CD4-positive, alpha-beta T cell treated with Interleukin-6 for 4 hours (primary cell): Measurements from ENCODE around the gene CHD1L.
A peak's percentile ranks its signal among the peaks of the same experiment; 100 is the strongest.
"Not testable (repeated sequence)": the region's sequence is repeated elsewhere in the genome, so short reads cannot be mapped to it uniquely, and the experiment has no call there.

Source experiments
- DNase-seq: peaks from one replicate; pipeline ENCODE4 v3.0.0-alpha.2; 2020; ENCODE audit warnings: mixed read lengths

CHD1L gene

DNA sequence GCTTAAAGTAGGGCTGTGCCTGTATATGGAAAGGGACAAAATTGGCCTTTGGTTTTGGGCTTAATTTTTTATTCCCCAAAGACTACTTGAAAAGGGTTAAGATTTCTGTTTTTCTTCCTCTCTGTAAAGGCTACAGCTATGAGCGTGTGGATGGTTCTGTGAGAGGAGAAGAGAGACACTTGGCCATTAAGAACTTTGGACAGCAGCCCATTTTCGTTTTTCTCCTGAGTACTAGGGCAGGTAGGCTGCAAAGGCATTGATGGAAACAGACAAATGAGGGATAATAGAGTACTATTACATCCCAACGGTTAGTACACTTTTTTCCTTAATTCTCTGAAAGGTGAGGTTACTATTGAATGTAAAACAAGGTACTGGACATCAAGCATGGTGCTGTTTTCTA lies 29.6 kb downstream of the CHD1L start:
- no peak for DNase-seq

DNA sequence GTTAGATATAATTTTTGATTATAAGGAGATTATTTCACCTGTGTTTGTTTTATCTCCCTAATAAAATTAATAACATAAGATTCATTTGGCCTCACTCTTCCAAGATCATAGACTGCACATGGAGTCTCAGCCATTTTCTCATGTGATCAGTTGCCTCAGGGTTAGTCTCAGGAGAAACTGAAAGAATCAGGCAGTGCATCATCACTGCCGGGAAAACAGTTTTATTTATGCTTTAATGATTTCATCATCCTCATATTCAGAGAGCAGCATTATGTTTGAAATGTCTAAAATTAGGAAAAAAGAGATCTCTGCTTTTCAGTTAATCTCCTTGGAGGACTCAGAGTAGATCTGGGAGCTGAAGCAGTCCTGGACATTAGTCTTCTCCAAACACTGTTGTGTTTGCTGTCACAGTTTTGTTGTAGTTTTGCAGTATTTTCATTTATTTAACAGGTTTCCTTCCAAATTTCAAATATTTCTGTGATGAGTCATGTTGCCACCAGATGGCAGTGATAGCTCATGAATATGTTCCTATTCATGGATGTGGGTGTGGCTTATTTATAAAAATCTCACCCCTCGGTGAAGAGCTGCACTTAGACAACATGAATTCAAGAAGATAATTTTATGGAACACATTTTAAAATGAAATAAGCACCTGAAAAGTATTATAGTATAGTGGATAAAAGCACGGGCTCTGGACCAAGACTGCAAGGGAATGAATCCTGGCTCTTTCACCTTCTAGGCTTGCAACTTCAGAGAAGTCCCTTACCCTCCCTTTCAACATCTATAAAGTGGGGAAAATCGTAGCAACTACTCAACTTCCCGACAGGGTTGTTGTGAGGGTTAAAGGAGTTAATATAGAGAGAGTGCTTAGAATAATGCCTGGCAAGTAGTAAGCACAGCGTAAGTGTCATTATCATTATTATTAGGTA lies 31.2 kb downstream of the CHD1L start:
- peak; percentile 10 for DNase-seq

DNA sequence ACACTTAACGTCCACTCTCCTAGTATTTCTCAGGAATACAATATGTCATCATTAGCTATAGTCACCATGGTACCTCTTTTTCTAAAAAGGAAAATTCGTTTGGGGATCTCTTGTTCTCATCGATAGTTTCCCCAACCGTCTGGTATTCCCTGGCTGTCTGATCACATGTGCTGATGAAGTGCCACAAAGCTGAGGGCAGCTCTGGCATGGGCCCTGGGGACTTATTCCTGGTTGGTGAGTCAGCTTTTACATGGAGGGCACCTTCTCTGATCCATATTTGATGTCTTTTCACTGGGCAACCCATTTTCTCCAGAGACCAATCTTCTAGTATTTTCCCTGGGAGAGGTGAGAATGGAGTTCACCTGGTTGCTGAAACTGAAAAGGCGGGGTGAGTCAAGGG lies 39.5 kb downstream of the CHD1L start:
- DNase-seq, result no peak

DNA sequence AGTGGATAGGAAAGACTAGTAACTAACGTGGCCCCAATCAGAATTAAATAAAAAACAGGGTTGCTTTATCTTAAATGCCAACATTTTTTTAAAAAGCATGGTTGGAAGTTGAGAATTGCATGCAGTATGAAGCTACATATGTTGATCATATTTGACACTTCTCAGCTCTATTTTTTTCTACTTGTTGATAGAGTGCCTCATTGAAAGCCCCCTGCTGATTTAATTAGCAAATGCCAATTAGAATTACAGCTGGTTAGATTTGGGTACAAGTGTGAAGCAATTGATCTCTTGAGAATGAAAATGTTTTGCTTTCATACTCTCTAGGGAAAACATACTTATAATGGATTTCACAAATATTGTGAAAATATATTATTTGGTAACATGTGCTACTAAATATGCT lies 40.5 kb downstream of the CHD1L start:
- no peak for DNase-seq

DNA sequence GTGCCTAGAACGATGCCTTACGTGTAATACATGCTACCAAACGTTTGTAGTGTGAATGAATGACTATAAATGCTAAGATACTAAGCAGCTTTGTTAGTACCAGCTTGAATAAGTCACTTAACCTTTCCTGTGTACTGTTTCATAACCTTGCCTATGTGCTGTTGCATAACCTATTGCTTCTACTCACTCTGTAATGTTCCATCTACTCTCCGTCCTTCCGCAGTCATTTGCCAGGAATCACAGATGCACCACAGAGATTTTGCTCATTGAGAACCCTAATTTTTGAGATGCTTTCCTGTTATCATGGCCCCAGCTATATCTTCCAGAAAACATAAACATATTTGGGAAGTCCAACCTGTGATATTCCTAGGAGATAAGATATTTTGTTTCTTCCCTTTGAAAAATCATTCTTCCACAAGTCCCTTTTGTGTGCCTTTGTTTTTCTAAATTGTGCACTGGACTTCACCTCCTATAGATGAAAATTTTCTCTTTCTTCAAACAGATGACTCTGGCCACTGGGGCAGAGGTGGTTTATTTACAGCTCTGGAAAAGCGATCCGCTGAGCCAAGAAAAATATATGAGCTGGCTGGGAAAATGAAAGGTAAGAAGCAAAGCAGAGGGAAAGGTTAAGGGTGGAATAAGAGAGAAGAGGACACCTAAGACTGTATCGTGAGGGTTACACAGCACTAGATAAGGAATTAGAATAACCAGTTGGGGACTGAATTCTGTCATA lies 44.8 kb downstream of the CHD1L start:
- DNase-seq, result no peak

DNA sequence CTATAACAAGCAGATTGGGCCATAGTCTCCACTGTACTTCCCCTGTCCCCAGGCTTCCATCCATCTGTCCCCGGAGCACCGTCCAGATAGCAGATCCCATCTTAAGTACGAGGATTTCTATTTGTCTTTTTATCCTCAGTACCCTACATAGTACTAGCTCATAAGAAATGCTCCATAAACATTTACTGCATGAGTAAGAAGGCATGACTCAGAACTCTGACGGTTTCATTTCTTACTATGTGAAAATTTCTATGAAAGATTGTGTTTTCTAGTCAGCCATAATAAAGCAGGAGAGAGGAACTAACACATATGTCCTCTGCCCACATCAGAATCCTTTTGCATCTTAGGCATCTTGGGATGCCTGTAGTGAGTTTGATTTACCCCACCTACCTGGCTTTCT lies 49.5 kb downstream of the CHD1L start:
- DNase-seq, result no peak

DNA sequence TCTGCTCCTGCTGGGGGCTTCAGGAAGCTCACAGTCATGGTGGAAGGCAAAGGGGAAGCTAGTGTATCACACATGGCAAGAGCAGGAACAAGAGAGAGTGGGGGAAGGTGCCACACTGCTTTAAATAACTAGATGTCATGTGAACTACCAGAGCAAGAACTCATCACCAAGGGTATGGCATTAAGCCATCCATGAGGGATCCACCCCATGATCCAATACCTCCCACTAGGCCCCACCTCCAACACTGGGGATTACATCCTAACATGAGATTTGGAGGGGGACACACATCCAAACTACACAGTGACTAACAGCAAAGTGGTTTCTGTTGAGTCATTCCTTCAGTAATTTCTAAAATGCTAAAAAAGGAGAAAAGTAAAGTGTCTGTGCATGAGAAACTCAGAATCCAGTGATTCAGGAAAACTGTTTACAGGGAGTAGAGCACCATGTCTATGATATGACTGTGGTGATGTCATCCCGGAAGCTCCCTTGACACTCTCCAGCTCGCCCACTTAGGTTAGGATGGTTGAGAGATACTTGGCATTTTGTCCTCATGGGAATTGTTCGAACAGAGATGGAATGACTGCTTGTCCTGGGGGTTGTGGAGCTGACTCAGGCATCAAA lies 50.3 kb downstream of the CHD1L start:
- DNase-seq, result no peak

DNA sequence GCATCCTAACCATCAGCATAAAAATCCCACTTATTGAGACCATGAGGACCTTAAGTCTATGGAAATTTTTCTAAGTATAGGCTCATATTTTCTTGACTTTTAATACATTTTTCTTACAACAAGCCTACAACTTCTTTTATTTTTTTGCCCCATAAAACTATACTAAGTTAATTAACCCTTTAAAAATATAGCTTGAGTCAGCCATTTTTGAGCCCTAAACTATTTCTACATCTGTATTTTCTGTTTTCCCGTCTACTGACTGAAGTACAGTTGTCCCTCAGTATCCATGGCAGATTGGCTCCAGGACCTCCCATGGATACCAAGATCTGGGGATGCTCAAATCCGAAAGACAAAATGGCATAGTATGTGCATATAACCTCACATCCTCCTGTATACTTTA lies 55.0 kb downstream of the CHD1L start:
- no peak for DNase-seq

DNA sequence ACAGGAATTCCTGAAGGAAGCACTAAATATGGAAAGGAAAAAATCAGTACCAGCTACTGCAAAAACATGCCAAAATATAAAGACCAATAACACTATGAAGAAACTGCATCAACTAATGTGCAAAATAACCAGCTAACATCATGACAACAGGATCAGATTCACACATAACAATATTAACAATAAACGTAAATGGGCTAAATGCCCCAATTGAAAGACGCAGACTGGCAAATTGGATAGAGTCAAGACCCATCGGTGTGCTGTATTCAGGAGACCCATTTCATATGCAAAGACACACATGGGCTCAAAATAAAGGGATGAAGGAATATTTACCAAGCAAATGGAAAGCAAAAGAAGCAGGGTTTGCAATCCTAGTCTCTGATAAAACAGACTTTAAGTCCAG lies 63.3 kb downstream of the CHD1L start:
- DNase-seq, result not testable (repeated sequence)

DNA sequence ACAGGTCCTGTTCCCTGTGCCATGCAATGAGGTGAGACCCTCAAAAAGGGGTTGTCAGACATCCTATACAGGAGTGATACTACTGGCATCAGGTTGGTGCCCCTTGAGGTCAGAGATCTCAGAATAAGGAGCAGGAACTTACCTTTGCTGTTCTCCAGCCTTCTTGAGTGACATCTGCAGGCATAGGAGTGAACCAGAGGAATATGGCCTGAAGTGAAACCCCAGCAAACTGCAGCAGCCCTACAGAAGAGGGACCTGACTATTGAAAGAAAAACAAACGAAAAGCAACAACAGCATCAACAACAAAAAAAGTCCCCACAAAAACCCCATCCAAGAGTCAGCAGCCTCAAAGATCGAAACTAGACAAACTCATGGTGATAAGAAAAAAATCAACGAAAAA lies 74.5 kb downstream of the CHD1L start:
- DNase-seq, result no peak

DNA sequence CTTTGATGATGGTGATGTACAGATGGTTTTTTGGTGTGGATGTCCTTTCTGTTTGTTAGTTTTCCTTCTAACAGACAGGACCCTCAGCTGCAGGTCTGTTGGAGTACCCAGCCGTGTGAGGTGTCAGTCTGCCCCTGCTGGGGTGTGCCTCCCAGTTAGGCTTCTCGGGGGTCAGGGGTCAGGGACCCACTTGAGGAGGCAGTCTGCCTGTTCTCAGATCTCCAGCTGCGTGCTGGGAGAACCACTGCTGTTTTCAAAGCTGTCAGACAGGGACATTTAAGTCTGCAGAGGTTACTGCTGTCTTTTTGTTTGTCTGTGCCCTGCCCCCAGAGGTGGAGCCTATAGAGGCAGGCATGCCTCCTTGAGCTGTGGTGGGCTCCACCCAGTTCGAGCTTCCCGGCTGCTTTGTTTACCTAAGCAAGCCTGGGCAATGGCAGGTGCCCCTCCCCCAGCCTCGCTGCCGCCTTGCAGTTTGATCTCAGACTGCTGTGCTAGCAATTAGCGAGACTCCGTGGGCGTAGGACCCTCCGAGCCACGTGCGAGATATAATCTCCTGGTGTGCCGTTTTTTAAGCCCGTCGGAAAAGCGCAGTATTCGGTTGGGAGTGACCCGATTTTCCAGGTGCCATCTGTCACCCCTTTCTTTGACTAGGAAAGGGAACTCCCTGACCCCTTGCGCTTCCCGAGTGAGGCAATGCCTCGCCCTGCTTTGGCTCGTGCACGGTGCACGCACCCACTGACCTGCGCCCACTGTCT lies 84.6 kb downstream of the CHD1L start:
- not testable (repeated sequence) for DNase-seq

DNA sequence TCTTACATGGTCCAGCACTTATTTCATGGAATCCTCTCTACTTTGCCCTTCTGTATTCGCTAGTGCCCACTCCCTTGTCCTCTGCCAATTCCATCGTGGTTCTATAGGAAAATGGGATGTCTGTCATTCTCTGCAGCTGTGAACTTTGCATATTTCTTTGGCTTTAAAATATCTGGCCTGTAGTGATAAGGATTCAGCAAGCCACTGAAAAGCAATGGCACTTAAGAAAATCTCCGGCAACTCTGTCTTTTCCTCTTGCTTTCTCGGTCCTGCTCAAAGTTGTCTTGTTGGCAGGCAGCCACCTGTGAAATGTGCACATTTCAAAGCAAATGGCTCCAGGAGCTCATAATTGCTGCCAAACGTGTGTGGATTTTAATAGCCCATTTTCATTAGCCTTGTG lies 91.8 kb downstream of the CHD1L start:
- no peak for DNase-seq

DNA sequence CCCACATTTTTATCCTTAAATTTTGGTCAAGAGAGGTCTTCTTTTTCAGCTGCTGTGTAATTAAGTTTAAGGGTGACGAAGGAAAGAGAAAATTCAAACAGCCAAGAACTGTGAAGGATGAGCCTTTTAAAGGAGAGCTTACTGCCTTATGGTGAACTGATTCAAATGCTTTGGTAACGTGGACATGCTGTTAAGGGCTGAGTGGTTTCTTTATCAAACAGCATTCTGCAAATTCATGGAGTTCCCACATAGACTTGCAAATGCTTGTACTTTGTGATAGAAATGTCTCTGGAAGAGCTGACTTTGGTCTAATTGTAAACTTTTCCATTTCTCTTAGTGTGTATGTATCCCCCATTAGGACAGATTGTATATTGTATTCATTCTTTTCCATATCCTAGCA lies 93.8 kb downstream of the CHD1L start:
- DNase-seq, result no peak

DNA sequence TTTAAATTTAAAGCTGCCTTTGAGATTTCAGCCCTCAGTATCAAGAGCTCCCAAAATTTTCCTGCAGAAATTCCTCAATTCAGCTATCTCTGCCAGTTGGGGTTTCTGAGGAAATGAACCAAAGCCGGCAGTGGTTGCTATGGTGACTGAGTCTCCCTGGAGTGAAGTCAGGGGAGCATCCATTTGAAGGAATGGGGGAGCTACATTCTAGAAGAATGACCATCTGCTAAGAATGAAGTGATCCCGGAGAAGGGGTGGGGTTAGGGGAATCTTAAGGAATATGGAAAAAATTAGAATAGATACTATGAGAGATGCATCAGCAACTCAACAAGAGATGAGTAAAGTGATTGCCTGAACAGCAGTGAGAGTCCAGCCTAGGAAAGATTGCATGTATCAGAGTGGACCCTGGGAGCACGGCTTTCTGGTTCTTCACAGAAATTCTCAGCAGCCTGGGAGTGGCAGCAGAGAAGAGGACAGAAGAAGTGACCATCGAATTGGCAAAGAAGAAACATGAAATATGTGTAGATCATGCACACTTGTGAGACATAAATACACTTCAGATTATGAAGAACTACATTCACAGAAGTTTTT lies 94.7 kb downstream of the CHD1L start:
- no peak for DNase-seq

DNA sequence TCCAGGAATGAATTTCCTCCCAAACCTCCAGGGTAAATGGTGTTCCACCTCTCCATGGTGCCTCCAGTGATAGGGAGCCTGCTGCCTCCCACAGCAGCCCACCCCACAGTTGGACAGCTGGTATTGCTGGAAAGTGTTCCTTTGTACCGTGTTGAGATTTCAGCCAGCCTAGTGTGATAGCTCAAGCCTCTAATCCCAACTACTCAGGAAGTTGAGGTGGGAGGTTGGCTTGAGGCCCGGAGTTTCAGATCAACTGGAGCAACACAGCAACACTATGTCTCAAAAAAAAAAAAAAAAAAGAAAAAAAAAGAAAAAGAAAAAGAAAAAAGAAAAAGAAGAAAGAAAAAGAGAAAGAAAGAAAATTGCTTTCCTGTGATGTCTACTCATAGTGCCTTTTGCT lies 96.1 kb downstream of the CHD1L start:
- no peak for DNase-seq

DNA sequence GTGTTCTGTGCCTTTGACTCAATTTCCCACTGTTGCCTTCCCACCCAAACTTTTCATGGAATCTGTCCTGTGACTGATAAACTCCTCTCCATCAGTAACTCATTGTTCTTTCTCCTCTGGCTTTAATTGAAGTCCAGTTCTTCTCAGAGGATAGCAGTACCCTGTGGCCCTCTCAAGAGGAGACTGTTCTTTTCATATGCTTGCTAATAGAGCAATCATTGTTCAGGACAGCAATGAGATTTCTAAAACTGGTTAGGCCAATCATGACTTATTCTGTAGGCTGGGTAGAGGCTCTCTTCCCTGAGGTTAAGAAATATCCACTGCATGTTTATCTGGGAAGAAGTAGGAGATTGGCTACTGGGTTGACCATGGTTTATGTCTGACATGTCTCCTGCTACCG lies 98.8 kb downstream of the CHD1L start:
- DNase-seq, result no peak
